Lower lobe of right lung (tissue), 2 donors: ENCODE measurements around the gene CSNK2A3. TPM values are rescaled to one million over a fixed set of nuclear protein-coding genes. Genes with fewer than 3 reads are reported as not detected.

ENCODE experiments used
- ATAC-seq, 2 donors: fragments of 200-7000 bp; cut with Tn5 transposase; one replicate each; pipeline ENCODE4 v1.9.1; 2020 to 2022; ENCODE audit warnings: mild to moderate bottlenecking in 2 of 2, moderate library complexity in 2 of 2
- DNase-seq: peaks from one replicate; pipeline ENCODE4 v3.0.0-alpha.2; 2020
- H3K27ac ChIP-seq: fragments of 200-600 bp; one replicate; pipeline ENCODE4 v1.8.0; 2022
- H3K27me3 ChIP-seq: fragments of 200-600 bp; one replicate; pipeline ENCODE4 v1.8.0; 2022; ENCODE audit warnings: low read depth
- H3K36me3 ChIP-seq: fragments of 200-600 bp; one replicate; pipeline ENCODE4 v1.8.0; 2022; ENCODE audit warnings: mild to moderate bottlenecking
- H3K4me1 ChIP-seq: fragments of 200-600 bp; one replicate; pipeline ENCODE4 v1.8.0; 2022
- H3K4me3 ChIP-seq: fragments of 200-600 bp; one replicate; pipeline ENCODE4 v1.8.0; 2022; ENCODE audit warnings: mild to moderate bottlenecking
- H3K9me3 ChIP-seq: fragments of 200-600 bp; one replicate; pipeline ENCODE4 v1.8.0; 2022
- intact Hi-C: fragments of 100-400 bp; cut with DNase I; formaldehyde crosslinking; loops from one replicate; pipeline ENCODE4 v1.11.0; 2022
- total RNA-seq: library from RNA; stranded (reverse); fragmentation: NEBNext Ultra II Directional; extraction: Animal tissue kit (Norgen Biotek cat#: 25700); gene quantifications from one replicate; pipeline ENCODE4 v1.2.1, GENCODE V29; 2021
- TF ChIP-seq, protein P1 (sequence below): fragments of 200-600 bp; IDR thresholded peaks from one replicate; pipeline ENCODE4 v1.8.0; 2022; ENCODE audit warnings: antibody characterized with exemption, mild to moderate bottlenecking
- donor health status: DM: no; HTN: yes; CAD: no; lungs with severe emphysema.

CSNK2A3 gene
- total RNA-seq, 1 donor from 2014 or later: 2.6 TPM

DNA sequence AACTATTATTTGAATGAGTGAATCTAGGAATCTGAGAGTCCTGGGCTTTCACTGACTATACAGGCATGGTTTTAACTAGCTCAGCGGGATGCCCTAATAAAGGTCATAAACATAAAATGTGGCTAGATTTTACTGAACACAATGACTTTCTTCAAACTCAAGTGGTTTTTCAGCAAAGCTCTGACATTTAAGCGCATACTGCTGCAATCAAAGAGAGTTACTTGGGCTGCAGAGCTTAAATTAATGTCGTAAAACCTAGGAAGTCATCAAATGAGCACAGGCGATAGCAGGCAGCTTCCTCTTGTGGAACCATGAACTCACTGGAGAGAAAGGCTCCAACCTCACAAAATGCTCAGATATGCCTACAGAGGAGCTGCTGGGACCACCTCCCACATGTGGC, 6.7 kb downstream of the CSNK2A3 start:
- intact Hi-C loops: no loop called here
- no peaks in the 10 kb centered on the region for H3K9me3 ChIP-seq
- ATAC-seq (no peak), DNase-seq (no peak)
- no peak overlapping the region for H3K4me3 ChIP-seq
- no peaks in the 10 kb centered on the region for H3K36me3 ChIP-seq
- no peaks in the 10 kb centered on the region for H3K27me3 ChIP-seq
- TF ChIP-seq, protein P1, sequence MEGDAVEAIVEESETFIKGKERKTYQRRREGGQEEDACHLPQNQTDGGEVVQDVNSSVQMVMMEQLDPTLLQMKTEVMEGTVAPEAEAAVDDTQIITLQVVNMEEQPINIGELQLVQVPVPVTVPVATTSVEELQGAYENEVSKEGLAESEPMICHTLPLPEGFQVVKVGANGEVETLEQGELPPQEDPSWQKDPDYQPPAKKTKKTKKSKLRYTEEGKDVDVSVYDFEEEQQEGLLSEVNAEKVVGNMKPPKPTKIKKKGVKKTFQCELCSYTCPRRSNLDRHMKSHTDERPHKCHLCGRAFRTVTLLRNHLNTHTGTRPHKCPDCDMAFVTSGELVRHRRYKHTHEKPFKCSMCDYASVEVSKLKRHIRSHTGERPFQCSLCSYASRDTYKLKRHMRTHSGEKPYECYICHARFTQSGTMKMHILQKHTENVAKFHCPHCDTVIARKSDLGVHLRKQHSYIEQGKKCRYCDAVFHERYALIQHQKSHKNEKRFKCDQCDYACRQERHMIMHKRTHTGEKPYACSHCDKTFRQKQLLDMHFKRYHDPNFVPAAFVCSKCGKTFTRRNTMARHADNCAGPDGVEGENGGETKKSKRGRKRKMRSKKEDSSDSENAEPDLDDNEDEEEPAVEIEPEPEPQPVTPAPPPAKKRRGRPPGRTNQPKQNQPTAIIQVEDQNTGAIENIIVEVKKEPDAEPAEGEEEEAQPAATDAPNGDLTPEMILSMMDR: no peak
- peaks cover 39% of the 10 kb centered on the region for H3K4me1 ChIP-seq
- H3K27ac ChIP-seq: no peak overlapping the region

DNA sequence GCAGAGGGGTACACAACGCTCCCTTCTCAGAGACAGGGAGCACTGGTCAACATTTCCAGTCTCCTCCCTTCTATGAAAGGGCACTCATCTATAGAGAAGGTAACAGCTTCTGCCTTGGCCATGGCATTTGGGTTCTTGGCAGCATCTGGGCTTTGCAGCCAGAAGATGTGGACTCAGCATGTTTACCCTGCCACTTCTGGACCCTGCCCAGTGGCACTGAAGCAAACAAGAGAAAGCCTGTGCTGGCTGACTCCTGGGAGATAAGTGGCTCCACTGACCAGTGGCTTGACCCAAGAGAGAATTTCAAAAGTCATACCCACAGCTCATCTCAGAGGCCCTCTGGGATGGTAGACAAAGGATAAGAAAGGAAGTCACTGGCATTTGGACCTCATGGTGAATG, 8.0 kb downstream of the CSNK2A3 start:
- no peaks in the 10 kb centered on the region for H3K9me3 ChIP-seq
- ATAC-seq: peak; percentile 87 to 93
- TF ChIP-seq, protein P1: no peak
- no peak overlapping the region for H3K4me3 ChIP-seq
- no peaks in the 10 kb centered on the region for H3K36me3 ChIP-seq
- intact Hi-C loops: no loop called here
- H3K27me3 ChIP-seq: no peaks in the 10 kb centered on the region
- H3K4me1 ChIP-seq: peaks cover 27% of the 10 kb centered on the region
- DNase-seq: peak; percentile 80
- H3K27ac ChIP-seq: no peak overlapping the region

DNA sequence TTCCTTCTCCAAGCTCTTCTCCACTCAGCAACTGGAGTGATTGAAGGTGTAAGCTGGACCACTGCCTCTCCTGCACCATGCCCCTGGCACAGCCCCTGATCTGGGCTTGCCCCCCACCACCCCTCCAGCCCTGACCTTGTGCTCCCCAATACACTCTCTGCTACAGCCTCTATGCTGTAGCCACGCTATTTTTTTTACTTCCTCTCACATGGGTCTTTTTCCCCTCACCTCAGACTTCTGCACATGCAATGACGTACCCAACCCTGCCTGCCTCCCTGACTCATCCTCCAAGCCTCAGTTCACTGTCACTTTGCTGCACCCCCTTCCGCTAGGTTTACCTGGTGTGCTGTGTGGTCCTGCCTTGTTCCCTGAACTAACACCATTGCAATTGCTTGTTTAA, 9.0 kb downstream of the CSNK2A3 start:
- H3K27ac ChIP-seq: no peak overlapping the region
- no peaks in the 10 kb centered on the region for H3K9me3 ChIP-seq
- no peak for DNase-seq
- no peak for ATAC-seq
- TF ChIP-seq, protein P1: no peak
- no peaks in the 10 kb centered on the region for H3K27me3 ChIP-seq
- intact Hi-C loops: no loop called here
- peaks cover 17% of the 10 kb centered on the region for H3K4me1 ChIP-seq
- peaks cover 6% of the 10 kb centered on the region for H3K36me3 ChIP-seq
- no peak overlapping the region for H3K4me3 ChIP-seq

DNA sequence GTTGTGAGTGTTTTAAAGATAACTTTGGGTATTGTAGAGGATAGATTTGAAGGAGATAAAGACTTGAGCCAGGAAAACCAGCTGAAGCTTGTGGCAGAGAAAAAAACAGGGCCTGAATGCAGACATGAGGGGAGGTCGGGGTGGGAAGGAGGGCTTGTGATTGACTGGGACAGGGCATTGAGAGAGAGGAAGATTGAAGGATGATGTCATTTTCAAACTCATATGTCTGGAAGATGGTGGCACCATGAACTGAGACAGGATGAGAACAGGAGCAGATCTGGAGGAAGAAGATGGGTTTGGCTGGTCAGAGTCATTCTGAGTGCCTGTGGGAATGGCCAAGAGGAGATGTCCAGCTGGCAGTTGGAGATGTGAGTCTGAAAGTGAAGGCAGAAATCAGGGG, 14.7 kb downstream of the CSNK2A3 start:
- H3K36me3 ChIP-seq: peaks cover 20% of the 10 kb centered on the region
- H3K27ac ChIP-seq: no peak overlapping the region
- H3K4me1 ChIP-seq: no peaks in the 10 kb centered on the region
- no peaks in the 10 kb centered on the region for H3K9me3 ChIP-seq
- no peak overlapping the region for H3K4me3 ChIP-seq
- H3K27me3 ChIP-seq: no peaks in the 10 kb centered on the region
- no peak for ATAC-seq
- TF ChIP-seq, protein P1: no peak
- DNase-seq: no peak
- intact Hi-C loops: no loop called here

DNA sequence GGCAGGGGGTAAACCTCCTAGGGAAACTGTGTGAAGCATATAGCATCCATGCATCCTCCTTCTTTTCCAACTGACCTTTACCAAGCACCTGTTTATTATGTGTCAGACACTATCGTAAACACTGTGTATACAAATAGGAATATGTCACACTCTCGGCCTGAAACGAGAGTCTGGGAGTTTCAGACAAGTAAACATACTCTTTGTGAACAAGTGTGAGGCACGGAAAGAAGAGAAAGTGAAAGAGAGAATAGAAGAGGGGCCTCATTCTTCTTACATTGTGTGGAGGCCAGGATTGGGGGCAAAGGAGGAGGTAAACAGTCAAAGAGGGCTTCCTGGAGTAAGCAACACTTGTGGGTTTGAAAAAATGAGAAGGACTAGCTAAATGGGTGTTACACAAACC, 16.4 kb downstream of the CSNK2A3 start:
- Histone ChIP-seq H3K4me3 (no peak overlapping the region), H3K4me1 (no peaks in the 10 kb centered on the region), H3K27ac (no peak overlapping the region), H3K27me3 (no peaks in the 10 kb centered on the region), H3K36me3 (peaks cover 20% of the 10 kb centered on the region), H3K9me3 (no peaks in the 10 kb centered on the region)
- ATAC-seq (peak in 1 of 2 donors; percentile 24), DNase-seq (no peak)
- TF ChIP-seq, protein P1: no peak
- intact Hi-C loops: no loop called here

DNA sequence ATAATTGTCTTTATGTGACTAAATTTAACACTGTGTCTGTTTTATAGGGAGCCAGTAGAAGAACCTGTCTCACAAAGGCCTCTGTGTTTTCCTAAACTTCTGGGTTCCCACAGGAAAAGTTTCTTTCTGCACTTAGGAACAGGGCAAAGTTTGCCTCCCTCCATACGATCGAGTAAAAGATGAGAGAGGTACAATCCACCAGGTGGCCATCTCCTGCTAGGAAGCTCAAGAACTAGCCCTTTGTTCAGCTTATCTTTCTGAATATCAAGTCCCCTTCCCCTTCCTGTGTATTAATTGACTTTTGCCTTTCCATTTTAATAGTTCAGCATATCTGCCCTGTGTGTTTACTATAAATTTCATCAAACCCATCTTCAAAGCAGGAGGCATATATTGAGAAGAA, 18.0 kb downstream of the CSNK2A3 start:
- ATAC-seq (no peak), DNase-seq (no peak)
- peaks cover 10% of the 10 kb centered on the region for H3K4me1 ChIP-seq
- H3K27ac ChIP-seq: no peak overlapping the region
- H3K27me3 ChIP-seq: no peaks in the 10 kb centered on the region
- intact Hi-C loops: no loop called here
- TF ChIP-seq, protein P1: no peak
- H3K36me3 ChIP-seq: peaks cover 30% of the 10 kb centered on the region
- H3K4me3 ChIP-seq: no peak overlapping the region
- no peaks in the 10 kb centered on the region for H3K9me3 ChIP-seq
